BLaER1 treated with 17β-estradiol and CSF1 and Interleukin-3, amounts not matched to agents 10 nM and 100 nM (cell line): Measurements from ENCODE around the gene COMMD1.

Experiments
- H3K27ac ChIP-seq, 11 experiments: shearing (Covaris generic); formaldehyde crosslinking; 2 replicates each; pipeline ENCODE4 v1.8.1; 2022
- H3K27me3 ChIP-seq, 11 experiments: shearing (Covaris generic); formaldehyde crosslinking; 2 replicates each; pipeline ENCODE4 v1.8.1; 2022
- H3K36me3 ChIP-seq, 11 experiments: shearing (Covaris generic); formaldehyde crosslinking; 2 replicates each; pipeline ENCODE4 v1.8.1; 2022
- H3K4me1 ChIP-seq, 10 experiments: shearing (Covaris generic); formaldehyde crosslinking; 2 replicates each; pipeline ENCODE4 v1.8.1; 2022
- H3K4me2 ChIP-seq, 11 experiments: shearing (Covaris generic); formaldehyde crosslinking; 2 replicates each; pipeline ENCODE4 v1.8.1; 2022
- H3K4me3 ChIP-seq, 10 experiments: shearing (Covaris generic); formaldehyde crosslinking; 2 replicates each; pipeline ENCODE4 v1.8.1; 2022
- H3K9ac ChIP-seq, 11 experiments: shearing (Covaris generic); formaldehyde crosslinking; 2 replicates each; pipeline ENCODE4 v1.8.1; 2022
- H3K9me3 ChIP-seq, 11 experiments: shearing (Covaris generic); formaldehyde crosslinking; replicated peaks in 1 of 11; 2 replicates each; pipeline ENCODE4 v1.8.1; 2022
- H4K20me1 ChIP-seq, 11 experiments: shearing (Covaris generic); formaldehyde crosslinking; 2 replicates each; pipeline ENCODE4 v1.8.1; 2022
- Cebpa-rat ChIP-seq, 11 experiments: shearing (Covaris generic); IDR thresholded peaks; 2 replicates each; pipeline ENCODE4 v1.8.1; 2022

COMMD1 gene

DNA sequence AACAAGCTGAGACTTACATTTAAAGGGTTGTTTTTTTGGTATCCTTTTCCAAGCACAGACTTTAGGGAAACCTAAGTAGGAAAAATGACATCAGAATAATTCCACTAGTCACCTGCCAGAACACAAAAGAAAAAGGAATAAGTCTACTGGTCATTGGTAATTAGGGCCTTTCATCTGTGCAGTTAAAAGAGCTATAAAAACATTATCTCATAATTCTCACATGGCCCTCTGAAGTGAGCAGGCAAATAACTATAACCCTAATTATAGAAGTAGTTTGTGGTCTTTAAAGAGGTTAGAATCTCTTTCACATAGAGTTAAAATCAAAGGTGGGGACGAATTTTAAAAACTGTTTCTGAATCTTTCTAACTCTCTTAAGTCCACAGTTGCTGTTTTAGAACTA lies 179.3 kb downstream of the COMMD1 start:
- Histone ChIP-seq H4K20me1 (no peaks in the 10 kb centered on the region), H3K4me3 (no peak overlapping the region), H3K9me3 (peaks cover 0 to 10% (median 0%) of the 10 kb centered on the region in 11 experiments; a peak in 4 of 22 replicates), H3K27me3 (no peaks in the 10 kb centered on the region), H3K27ac (no peak overlapping the region), H3K36me3 (no peaks in the 10 kb centered on the region), H3K4me2 (no peak overlapping the region), H3K9ac (no peak overlapping the region), H3K4me1 (peaks cover 0 to 11% (median 0%) of the 10 kb centered on the region in 10 experiments; a peak in 4 of 20 replicates)
- no peak for TF ChIP-seq Cebpa-rat (IDR thresholded peaks at IDR 0.05)

GRCh38 chr2:62089658-62090057 lies 184.2 kb downstream of the COMMD1 start:
- peaks cover 11 to 38% (median 23%) of the 10 kb centered on the region in 11 experiments; a peak in 15 of 22 replicates for H3K9me3 ChIP-seq
- no peak for TF ChIP-seq Cebpa-rat (IDR thresholded peaks at IDR 0.05)
- H3K9ac ChIP-seq = no peak overlapping the region
- H3K36me3 ChIP-seq = peaks cover 0 to 8% (median 0%) of the 10 kb centered on the region in 11 experiments; a peak in 2 of 22 replicates
- peaks cover 0 to 11% (median 0%) of the 10 kb centered on the region in 10 experiments; a peak in 4 of 20 replicates for H3K4me1 ChIP-seq
- H3K4me3 ChIP-seq = no peak overlapping the region
- no peak overlapping the region for H3K4me2 ChIP-seq
- no peaks in the 10 kb centered on the region for H4K20me1 ChIP-seq
- no peaks in the 10 kb centered on the region for H3K27me3 ChIP-seq
- no peak overlapping the region for H3K27ac ChIP-seq

GRCh38 chr2:62091471-62091870 lies 186.0 kb downstream of the COMMD1 start:
- no peak for TF ChIP-seq Cebpa-rat (IDR thresholded peaks at IDR 0.05)
- no peak overlapping the region for H3K27ac ChIP-seq
- H3K9me3 ChIP-seq = peaks cover 11 to 31% (median 19%) of the 10 kb centered on the region in 11 experiments; a peak in 14 of 22 replicates
- H3K9ac ChIP-seq = no peak overlapping the region
- no peak overlapping the region for H3K4me3 ChIP-seq
- H3K4me2 ChIP-seq = no peak overlapping the region
- H4K20me1 ChIP-seq = no peaks in the 10 kb centered on the region
- H3K27me3 ChIP-seq = no peaks in the 10 kb centered on the region
- peaks cover 0 to 8% (median 0%) of the 10 kb centered on the region in 11 experiments; a peak in 2 of 22 replicates for H3K36me3 ChIP-seq
- H3K4me1 ChIP-seq = peaks cover 0 to 11% (median 0%) of the 10 kb centered on the region in 10 experiments; a peak in 4 of 20 replicates

DNA sequence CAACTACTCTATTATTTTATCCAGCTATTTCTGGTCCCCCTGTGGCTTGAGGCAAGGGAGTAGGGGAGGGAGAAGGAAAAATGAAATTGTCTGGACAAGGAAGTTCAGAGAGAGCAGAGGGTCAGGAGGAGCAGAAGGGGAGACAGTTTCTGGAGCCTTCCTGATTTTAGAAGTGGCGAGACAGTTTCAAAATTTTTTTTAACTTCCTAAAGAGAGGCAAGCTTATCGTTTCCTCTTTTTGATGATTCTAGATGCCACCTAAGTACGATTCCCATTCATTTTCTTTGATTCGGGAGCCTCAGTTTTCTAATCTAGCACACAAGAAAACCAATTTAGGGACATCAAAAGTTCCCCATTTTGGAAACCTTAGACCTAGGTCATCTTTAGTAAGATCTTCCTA lies 193.6 kb downstream of the COMMD1 start:
- H3K36me3 ChIP-seq = no peaks in the 10 kb centered on the region
- H3K4me2 ChIP-seq = peak overlapping the region; percentile 65 to 85 (median 73)
- H3K9me3 ChIP-seq = peaks cover 0 to 2% (median 0%) of the 10 kb centered on the region in 11 experiments; a peak in 4 of 22 replicates
- peaks cover 31 to 39% (median 31%) of the 10 kb centered on the region in 10 experiments for H3K4me1 ChIP-seq
- peak overlapping the region in 6 of 11 experiments; percentile 21 to 62 (median 31); a peak in 8 of 22 replicates for H3K27ac ChIP-seq
- H3K9ac ChIP-seq = peak overlapping the region in 5 of 11 experiments; percentile 13 to 38 (median 31); a peak in 4 of 22 replicates
- H3K4me3 ChIP-seq = no peak overlapping the region; a peak in 2 of 20 replicates
- no peak for TF ChIP-seq Cebpa-rat (IDR thresholded peaks at IDR 0.05)
- H4K20me1 ChIP-seq = no peaks in the 10 kb centered on the region
- H3K27me3 ChIP-seq = no peaks in the 10 kb centered on the region

DNA sequence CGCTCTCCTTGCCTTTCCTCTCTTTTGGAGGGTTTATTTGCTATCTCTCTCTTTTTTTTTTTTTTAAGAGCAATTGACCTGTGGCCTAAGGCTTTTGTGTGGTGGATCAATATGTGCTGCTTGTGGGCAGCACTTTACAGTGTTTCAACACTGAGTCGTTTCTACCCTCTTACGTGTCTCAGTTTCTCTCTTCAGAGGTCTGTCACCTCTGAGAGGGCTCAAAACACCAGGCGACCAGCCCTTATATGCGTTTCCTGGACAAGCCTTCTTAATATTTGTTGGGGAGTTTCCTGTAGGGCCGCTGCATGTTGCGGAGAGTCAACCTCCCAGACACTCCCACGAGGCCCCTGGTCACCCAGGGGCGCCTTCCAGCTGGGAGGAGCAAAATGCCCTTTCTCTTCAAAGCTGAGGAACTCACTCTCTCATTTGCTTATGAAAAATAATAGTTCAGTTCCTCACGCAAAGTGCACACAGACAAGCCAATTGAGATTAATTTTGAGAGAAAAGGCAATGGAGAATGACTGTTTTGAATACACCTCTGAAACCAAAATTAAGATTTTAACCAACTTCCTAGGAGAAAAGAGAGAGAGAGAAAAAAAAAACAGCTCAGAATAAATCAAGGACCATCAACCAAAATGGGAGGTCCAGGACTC lies 194.2 kb downstream of the COMMD1 start:
- Histone ChIP-seq H3K4me2 (peak overlapping the region; percentile 65 to 85 (median 73)), H3K36me3 (no peaks in the 10 kb centered on the region), H3K4me1 (peaks cover 31 to 39% (median 31%) of the 10 kb centered on the region in 10 experiments), H3K4me3 (no peak overlapping the region; a peak in 2 of 20 replicates), H4K20me1 (no peaks in the 10 kb centered on the region), H3K27me3 (no peaks in the 10 kb centered on the region), H3K9me3 (no peaks in the 10 kb centered on the region; a peak in 1 of 22 replicates), H3K27ac (peak overlapping the region in 5 of 11 experiments; percentile 10 to 62 (median 28); a peak in 7 of 22 replicates), H3K9ac (0 out of 22 replicates have a peak overlapping the region, but pooled peaks of 1 of the 11 experiments have one; percentile 15)
- TF ChIP-seq Cebpa-rat (IDR thresholded peaks at IDR 0.05) = no peak

- Histone ChIP-seq H3K36me3 (no peaks in the 10 kb centered on the region), H3K4me2 (no peak overlapping the region), H3K27ac (no peak overlapping the region), H3K9ac (no peak overlapping the region), H3K4me1 (peaks cover 31 to 38% (median 31%) of the 10 kb centered on the region in 10 experiments), H3K4me3 (no peak overlapping the region), H3K9me3 (no peaks in the 10 kb centered on the region; a peak in 1 of 22 replicates), H3K27me3 (no peaks in the 10 kb centered on the region), H4K20me1 (no peaks in the 10 kb centered on the region)
- no peak for TF ChIP-seq Cebpa-rat (IDR thresholded peaks at IDR 0.05)
These were observed 196.4 kb downstream of the COMMD1 start for GRCh38 chr2:62101886-62102285.

- no peak overlapping the region for H3K27ac ChIP-seq
- no peak overlapping the region for H3K9ac ChIP-seq
- TF ChIP-seq Cebpa-rat (IDR thresholded peaks at IDR 0.05) = no peak
- no peaks in the 10 kb centered on the region; a peak in 1 of 22 replicates for H3K9me3 ChIP-seq
- no peaks in the 10 kb centered on the region for H4K20me1 ChIP-seq
- H3K36me3 ChIP-seq = no peaks in the 10 kb centered on the region
- no peak overlapping the region for H3K4me3 ChIP-seq
- H3K27me3 ChIP-seq = no peaks in the 10 kb centered on the region
- 0 out of 22 replicates have a peak overlapping the region, but pooled peaks of 1 of the 11 experiments have one; percentile 7 for H3K4me2 ChIP-seq
- H3K4me1 ChIP-seq = peaks cover 26 to 32% (median 26%) of the 10 kb centered on the region in 10 experiments
These were observed 197.0 kb downstream of the COMMD1 start for GRCh38 chr2:62102402-62102920.

GRCh38 chr2:62109554-62109953 lies 204.1 kb downstream of the COMMD1 start:
- no peak overlapping the region for H3K9ac ChIP-seq
- peaks cover 0 to 15% (median 10%) of the 10 kb centered on the region in 10 experiments; a peak in 12 of 20 replicates for H3K4me1 ChIP-seq
- no peak overlapping the region for H3K4me3 ChIP-seq
- peaks cover 0 to 4% (median 0%) of the 10 kb centered on the region in 11 experiments; a peak in 1 of 22 replicates for H3K36me3 ChIP-seq
- no peak for TF ChIP-seq Cebpa-rat (IDR thresholded peaks at IDR 0.05)
- H3K9me3 ChIP-seq = no peaks in the 10 kb centered on the region
- H3K4me2 ChIP-seq = no peak overlapping the region
- no peaks in the 10 kb centered on the region for H4K20me1 ChIP-seq
- H3K27me3 ChIP-seq = no peaks in the 10 kb centered on the region
- H3K27ac ChIP-seq = no peak overlapping the region

- Histone ChIP-seq H3K9me3 (no peaks in the 10 kb centered on the region), H3K9ac (no peak overlapping the region), H3K4me2 (no peak overlapping the region), H3K27ac (no peak overlapping the region), H4K20me1 (no peaks in the 10 kb centered on the region), H3K27me3 (no peaks in the 10 kb centered on the region), H3K36me3 (peaks cover 0 to 4% (median 0%) of the 10 kb centered on the region in 11 experiments; a peak in 1 of 22 replicates), H3K4me3 (no peak overlapping the region), H3K4me1 (peaks cover 0 to 24% (median 16%) of the 10 kb centered on the region in 10 experiments; a peak in 13 of 20 replicates)
- no peak for TF ChIP-seq Cebpa-rat (IDR thresholded peaks at IDR 0.05)
These were observed 205.0 kb downstream of the COMMD1 start for GRCh38 chr2:62110415-62111025.
